ENCODE data around the gene PACRG. TPM values are rescaled to one million over a fixed set of nuclear protein-coding genes. Genes with fewer than 3 reads are reported as not detected.

Gene PACRG
- total RNA-seq, 2 donors from 2014 or later: 0.70 to 1.3 TPM

DNA sequence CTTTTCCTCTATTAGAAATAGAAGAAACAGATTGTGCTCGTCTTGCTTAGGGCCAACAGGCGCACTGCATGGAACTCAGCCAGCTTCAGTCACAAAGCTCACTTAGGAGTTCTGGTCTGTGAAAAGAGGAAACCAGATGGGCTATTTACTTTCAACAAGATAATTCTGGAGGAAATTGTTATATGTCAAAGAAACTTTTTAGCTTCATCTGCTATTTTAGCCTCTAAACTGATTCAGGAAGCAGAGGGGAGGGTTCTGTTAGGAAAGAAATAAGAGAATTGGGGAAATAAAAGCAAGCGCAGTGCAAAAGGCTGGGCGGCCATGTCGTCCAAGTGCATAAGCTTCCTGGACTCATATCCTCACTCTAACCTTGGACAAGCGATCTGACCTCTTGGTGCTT lies 21.5 kb upstream of the PACRG start:
- ATAC-seq: no peak
- intact Hi-C loops (cut with DNase I, micrococcal nuclease): no loop called here
- peak; percentile 33 to 35 for DNase-seq

DNA sequence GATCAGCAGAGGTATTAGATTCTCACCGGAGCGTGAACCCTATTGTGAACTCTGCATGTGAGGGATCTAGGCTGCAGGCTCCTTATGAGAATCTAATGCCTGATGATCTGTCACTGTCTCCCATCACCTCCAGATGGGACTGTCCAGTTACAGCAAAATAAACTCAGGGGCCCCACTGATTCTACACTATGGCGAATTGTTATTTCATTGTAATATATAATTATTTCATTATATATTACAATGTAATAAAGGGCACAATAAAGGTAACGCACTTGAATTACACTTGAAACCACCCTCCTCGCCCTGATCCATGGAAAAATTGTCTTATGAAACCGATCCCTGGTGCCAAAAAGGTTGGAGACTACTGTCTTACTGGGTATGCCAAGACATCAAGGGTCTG lies 18.8 kb upstream of the PACRG start:
- intact Hi-C loops (cut with DNase I, micrococcal nuclease): no loop called here

DNA sequence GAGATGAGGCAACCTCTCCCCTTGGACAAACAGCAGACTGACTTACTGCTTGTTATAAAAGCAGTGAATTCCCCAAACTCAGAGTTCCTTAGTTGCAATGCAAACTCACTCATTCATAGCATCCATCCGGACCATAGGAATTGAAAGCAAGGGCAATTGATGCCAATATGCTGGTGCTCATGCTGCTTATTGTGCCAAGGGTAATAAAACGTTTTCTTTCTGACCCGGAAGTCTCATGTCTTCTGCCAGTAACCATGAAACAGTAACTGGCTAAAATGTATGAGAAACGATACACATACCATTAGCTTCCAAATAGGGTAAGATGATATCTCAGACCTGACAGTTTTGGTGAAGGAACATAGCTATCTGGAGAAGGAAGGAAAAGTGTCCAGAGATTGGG lies 18.3 kb upstream of the PACRG start:
- intact Hi-C loops (cut with DNase I, micrococcal nuclease): no loop called here
- ATAC-seq (peak; percentile 84), DNase-seq (no peak)

More for the DNA sequence above, 18.8 kb upstream of the PACRG start:
- DNase-seq: no peak
- ATAC-seq: no peak

DNA sequence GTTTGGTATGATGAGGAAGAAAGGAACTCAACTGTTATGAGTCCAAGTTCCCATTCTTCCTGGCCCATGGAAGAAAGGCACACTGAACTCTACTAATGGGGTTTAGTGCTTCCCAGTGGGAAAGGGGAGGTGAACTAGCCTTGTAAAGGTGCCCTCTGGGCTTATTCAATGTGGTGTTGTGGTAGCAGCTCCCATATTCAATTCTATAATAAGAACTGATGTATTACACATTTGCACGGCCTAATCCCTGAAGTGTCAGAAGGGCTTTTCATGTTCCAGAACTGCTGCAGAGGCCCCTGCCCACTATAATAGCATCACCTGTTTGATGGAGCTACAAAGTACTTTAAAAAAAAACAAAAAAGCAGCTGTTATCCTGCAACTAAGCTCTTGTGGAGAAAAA lies 17.4 kb upstream of the PACRG start:
- DNase-seq (no peak), ATAC-seq (no peak)
- intact Hi-C loops (cut with DNase I, micrococcal nuclease): no loop called here

DNA sequence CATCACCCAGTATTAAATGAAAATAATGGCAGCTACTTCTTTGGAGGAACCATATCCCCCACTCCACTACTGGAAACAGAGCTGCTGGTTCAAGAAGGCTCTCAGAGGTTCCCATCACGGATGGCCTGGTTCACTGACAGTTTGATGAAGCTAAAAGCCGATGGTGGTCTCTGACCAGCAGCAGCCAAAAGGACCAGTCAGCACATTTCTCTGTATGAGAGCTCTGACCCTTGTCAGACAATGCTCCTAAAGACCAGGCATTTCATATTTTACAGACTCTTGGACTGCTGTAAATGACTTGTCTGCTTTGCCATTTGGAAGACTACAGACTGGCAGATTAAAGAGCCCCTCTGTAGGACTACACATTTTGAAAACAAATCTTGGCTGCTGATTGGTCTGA lies 16.8 kb upstream of the PACRG start:
- DNase-seq (no peak), ATAC-seq (no peak)
- intact Hi-C loops (cut with DNase I, micrococcal nuclease): no loop called here

DNA sequence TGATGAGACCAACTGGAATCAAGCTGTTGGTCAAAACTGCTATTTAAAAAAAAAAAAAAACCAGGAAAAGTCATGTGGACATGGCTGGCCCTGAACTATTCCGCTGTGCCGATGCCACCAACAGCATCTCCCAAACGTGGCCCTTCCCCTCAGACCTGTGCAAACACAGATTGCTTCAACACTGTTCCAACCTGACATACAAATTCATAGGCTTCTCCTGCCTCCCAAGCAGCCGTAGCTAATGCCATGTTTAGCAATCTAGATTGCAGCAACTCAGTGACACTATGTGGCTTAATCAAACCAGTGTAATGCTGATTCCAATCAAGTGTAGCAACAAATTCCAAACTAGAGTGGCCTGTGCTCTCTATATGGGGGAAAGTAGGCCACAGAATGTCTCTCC lies 16.4 kb upstream of the PACRG start:
- ATAC-seq (no peak), DNase-seq (no peak)
- intact Hi-C loops (cut with DNase I, micrococcal nuclease): no loop called here

DNA sequence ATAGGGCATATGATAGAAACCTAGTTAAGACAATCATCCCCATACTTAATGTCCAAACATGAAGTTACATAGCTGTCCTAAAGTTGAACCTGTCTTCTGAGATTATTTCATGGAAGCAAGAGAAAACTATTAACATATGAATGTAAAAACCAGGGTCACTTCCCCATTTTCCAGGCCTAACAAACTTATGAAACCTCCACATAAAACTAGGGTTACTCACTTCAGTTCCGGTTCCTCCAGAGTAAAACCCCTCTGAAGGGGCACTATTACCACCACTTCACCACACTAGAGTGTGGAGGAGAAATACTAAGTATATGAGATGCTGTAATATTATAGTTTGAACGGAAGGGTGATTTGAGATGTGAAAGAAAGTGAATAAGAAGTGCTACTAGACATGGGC lies 15.1 kb upstream of the PACRG start:
- no peak for DNase-seq
- no peak for ATAC-seq
- intact Hi-C loops (cut with DNase I, micrococcal nuclease): no loop called here

DNA sequence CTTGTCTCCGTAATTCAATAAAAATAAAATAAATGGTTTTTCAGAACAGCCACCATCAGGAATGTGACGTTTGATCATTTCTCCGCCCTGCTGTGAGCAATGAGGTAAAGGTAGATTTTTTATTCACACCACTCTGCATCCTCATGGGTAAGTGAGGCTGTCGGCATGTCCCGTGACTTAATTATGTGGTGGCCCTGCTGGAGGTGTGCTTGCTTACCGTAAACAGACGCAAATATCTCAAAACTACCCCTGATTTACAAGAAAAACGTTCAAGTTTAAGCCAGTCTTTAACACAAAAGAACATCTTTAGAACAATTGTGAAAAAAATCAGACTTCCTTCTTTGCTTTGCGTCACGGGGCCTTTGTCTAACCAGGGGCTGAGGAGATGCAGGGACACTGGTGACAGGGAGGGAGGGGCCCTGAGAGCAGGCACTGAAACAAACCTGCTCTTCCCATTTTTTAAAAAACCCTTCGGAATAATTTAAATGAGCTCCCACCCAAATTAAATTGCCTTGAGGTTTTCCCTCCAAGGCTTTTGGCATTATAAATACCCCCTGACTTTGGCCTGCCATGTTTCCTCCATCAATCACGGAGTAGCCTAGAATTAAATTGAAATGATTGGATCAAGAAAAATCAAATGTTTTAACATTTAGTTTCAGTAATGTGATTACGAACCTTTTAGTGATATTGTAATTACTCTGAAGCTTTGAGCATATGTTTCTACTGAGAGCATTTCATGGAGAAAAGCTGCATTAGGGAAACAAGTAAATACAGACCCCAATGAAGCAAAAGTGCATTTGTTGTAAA lies 13.6 kb upstream of the PACRG start:
- DNase-seq (no peak), ATAC-seq (no peak)
- intact Hi-C loops (cut with DNase I, micrococcal nuclease): no loop called here

DNA sequence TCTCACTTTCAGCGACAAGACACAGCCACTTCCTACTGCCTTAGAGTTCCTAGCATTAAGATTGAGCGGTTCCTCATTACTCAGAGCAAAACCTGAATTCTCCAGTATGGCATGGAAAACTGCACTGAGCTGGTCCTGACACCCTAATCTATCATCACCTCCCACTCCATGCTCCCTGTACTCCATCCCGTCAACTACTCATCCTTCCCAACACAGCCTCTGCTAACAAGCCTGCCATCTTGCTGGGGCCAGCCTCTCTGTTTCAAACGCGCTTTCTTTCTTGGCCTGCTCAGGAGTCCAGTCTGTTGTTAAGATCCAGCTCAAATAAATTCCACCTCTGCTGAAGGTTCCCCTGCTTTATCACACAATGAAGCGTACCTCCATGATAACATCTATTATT lies 12.2 kb upstream of the PACRG start:
- no peak for ATAC-seq
- intact Hi-C loops (cut with DNase I, micrococcal nuclease): no loop called here

DNA sequence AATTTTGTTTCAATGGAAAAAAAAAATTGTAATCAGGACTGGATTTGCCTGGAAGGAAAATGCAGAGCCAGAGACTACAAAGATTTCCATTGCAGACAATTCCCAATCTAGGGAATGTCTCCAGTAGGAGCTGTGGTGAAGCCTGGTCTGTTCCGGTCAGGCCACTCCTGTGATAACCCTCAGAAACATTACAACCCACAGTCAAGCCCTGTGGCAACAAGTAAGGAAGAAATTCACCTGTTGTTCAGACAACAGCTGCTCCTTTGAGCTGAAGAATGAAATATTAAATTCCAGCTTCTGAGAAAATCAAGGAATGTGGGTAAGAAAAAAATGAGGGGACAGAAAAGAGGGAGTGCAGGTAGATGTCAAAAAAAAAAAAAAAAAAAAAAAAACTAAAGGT lies 8.2 kb upstream of the PACRG start:
- intact Hi-C loops (cut with DNase I, micrococcal nuclease): no loop called here
- no peak for DNase-seq
- no peak for ATAC-seq

More for the DNA sequence above, 12.2 kb upstream of the PACRG start:
- DNase-seq: no peak

DNA sequence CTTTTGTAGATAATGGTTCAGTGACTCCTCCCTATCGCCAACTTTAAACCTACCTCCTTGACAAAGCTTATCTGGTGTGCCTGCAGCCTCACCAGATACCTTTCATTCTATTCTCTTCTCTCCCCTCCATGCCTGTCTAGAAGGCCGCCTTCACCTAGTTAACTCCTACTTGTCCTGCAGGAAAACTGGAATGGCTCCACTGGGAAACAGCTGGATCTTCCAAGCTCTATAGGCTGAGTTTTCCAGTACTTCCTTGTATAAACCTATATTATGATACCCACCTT lies 6.4 kb upstream of the PACRG start:
- ATAC-seq (no peak), DNase-seq (no peak)
- intact Hi-C loops (cut with DNase I, micrococcal nuclease): no loop called here

DNA sequence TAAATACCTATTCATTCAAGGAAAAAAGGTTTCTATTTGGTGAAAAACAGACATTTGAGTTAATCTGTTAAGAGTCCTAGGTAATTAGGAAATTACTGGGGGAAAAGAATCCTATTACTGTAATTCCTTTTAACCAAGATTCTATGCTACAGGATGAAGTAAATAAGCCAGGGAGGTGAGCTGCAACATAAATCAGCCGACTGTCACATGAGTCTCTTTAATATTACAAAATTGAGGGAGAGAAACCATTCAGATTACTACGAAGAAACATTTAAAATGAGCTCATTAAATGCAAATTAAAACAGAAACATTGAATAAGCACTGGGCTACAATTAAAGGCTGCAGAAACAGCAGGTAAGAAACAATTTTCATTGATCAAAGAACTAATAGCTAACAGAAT lies 5.5 kb upstream of the PACRG start:
- intact Hi-C loops (cut with DNase I, micrococcal nuclease): no loop called here
- no peak for DNase-seq
- ATAC-seq: no peak

DNA sequence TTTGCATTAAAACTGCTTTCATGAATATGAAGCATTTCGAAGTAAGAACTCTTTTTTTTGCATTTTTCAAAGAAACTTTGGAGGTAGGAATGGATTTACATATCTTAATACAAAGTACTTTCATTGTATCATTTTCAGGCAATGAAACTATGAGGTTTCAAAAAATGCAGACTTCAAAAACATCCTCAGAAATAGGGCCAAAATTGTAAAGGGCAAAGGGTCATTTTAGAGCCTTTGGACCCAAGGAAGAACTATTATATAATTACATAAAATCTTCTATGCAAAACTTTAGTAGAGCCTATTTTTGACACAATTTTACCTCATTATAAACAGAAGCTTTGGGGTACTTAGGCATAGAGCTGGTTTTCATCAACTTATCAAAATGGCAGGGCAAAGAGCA lies 5.1 kb upstream of the PACRG start:
- intact Hi-C loops (cut with DNase I, micrococcal nuclease): no loop called here
- DNase-seq (no peak), ATAC-seq (no peak)

DNA sequence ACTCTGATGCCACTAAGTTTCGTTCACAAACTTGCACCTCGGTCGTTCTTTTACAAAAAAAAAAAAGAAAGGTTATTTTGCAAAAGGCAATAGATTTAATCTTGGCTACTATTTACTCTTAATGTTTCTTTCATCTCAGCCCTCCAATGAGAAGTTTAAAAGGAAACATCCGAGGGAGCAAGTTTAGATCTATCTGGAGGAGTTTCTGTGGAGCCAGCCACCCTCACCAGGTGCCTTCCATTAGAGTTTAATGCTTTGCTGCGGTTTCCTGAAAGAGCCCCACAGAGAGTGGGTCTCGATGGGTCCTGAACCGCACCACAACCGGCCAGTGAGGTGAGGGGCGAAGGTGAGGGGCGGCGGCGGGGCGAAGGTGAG lies 840 bp upstream of the PACRG start:
- ATAC-seq (peak; percentile 20), DNase-seq (no peak)
- intact Hi-C loops (cut with DNase I, micrococcal nuclease): no loop called here

DNA sequence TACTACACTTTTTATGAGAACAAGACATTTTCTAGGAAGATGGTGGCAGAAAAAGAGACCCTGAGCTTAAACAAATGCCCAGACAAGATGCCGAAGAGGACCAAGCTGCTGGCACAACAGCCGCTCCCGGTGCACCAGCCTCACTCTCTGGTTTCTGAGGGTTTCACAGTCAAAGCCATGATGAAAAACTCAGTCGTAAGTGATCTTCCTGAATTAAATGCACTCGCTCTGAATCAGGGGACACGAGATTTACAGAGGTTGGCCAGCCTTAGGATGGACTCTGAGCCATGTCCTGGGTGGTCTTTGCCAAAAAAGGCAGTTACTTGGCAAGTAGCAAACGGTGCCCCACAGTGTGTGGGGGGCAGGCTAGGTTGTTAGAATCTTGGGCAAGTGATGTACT lies 423 bp downstream of the PACRG start:
- ATAC-seq (no peak), DNase-seq (peak in 1 of 2 donors; percentile 16)
- intact Hi-C loops (cut with DNase I, micrococcal nuclease): no loop called here

DNA sequence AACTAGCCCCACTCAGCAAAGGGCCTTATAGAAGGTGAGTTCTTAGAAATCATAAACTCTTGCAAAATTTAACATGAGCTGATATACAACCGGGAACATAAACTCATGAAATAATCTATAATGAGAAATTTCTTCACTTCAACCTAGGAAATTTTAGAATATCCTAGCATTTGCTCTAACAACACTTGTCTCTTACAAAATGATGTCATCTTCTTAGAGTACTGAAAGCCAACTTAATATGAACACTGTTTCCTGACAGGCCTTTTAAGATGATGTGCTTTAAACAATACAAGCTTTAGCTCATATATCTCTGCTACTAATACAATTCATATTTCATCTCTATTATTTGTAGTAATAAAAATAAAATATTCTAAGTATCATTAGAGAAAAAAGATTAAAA lies 932 bp downstream of the PACRG start:
- DNase-seq (no peak), ATAC-seq (no peak)
- intact Hi-C loops (cut with DNase I, micrococcal nuclease): no loop called here

DNA sequence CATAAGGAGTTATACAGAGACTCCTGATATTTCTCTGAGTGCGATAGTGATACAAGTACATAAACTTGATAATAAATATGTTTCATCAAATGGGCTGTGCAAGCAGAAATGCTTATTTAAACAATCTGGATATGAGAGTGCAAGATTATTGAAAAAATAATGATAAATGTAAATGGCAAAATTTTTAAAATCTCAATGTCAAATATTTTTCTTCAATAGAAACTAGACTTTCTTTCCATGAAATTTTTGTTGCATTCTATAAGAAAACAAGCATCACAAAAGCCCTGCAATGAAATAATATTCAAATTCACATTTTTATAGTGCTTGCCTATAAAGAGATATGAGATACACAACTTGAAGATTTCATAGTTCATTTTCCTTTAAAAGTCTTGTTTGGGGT lies 2.7 kb downstream of the PACRG start:
- no peak for ATAC-seq
- no peak for DNase-seq
- intact Hi-C loops (cut with DNase I, micrococcal nuclease): no loop called here

DNA sequence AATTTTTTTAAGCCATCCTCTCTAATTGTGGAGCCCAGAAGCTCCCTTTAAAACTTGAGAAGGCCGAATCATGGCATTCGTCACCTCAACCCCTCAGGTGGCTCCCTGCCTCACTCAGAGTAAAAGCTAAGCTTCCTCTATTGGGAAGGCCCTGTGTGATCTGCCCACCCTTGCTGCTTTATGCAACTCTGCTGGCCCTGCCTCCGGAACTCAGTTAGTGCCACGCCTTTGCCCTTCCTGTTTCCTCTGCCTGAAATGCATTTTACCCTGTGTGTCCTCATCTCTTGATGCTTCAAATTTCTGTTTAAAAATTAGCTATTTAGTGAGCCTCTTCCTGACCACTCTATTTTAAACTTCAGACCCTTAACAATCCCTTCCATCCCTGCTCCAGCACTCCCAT lies 5.7 kb downstream of the PACRG start:
- no peak for DNase-seq
- ATAC-seq: no peak
- intact Hi-C loops (cut with DNase I, micrococcal nuclease): no loop called here

DNA sequence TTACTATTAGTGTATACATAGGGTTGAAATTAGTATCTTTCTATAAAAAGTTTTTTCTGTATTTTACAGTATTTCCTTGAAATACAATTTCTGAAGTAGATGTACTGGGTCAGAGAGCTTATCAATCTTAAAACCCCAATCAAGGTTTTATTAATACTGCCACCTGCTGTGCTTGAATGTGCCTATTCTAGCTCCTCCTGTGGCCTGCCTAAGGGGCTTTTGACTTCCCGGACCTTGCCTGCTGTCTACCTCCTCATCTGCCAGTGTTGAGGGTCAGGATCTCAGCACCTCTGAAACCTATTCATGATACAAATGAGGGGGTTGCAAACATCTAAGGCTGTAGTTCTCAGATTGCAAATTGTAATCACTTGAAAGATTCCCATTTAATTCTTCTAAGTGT lies 9.2 kb downstream of the PACRG start:
- intact Hi-C loops (cut with DNase I, micrococcal nuclease): no loop called here
- ATAC-seq (no peak), DNase-seq (no peak)

DNA sequence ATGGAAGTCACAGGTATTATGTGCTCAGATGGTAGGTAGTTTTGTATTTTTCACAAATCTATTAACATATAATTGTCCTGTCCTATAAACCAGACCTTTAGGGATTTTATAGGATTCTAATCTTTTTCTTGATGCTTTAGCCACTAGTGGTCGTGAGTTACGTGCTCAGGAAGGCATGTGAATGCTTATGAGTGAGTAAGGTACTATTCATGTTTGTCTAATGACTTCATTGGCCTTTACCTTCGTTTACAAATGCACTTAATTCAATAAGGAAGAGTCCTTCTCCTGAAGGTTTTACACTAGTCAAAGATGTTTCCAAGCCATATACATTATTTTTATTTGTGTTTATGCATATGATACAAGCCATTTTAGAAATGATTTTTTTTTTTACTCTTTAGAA lies 23.0 kb downstream of the PACRG start:
- no peak for DNase-seq
- intact Hi-C loops (cut with DNase I, micrococcal nuclease): no loop called here
- ATAC-seq: no peak

DNA sequence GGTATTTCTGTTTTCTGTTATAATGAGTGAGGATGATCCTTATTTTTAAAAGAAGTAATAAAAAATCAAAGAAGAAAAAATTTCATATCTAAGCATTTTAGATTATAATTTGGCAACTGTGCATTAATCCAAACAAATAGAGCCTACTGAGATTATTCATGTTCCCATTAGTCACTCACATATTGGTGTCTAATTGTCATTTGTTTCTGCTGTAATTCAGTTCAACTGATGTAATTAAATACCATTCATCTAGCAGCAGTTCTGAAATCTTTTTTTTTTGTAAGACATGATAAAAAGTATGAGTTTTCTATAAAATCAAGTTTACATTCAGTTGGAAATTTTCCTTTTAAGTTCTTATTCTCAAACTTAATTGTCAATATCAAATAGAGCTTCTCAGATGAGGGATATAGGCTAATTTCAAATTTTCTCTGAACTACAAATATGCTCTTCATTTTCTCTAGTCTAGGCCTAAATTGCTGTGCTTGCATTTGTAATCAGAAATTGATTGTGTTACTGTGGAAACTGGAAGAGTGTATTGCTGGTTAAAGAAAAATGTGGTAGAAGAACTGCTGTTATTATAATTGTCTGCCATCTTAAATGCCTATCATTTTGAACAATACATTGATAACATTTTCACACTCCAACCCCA lies 23.6 kb downstream of the PACRG start:
- no peak for DNase-seq
- intact Hi-C loops (cut with DNase I, micrococcal nuclease): no loop called here
- no peak for ATAC-seq
